ENCODE measurements around the gene USP47. TPM values are rescaled to one million over a fixed set of nuclear protein-coding genes. Genes with fewer than 3 reads are reported as not detected.
A peak's percentile ranks its signal among the peaks of the same experiment; 100 is the strongest.

The USP47 gene
- polyA plus RNA-seq, 1 donor from 2014 or later, result 34.5 TPM

DNA sequence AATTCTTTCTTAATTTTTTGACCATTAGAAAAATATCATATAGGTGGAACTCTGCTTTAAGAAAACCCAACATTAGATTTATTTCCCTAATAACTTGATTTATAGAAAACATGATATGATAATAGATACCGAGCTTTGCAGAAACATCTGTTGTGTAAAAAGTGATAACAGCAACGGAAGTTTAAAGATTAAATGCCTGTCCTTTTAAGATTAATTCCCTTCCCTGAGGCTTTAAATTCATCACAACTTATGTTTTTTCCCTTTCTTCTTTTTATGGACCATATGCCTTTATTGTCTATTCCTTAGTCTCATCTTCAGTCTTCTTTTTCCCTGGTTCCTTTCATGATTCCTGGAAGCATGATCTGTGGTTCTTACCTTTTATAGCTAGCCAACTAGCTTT, 1.9 kb downstream of the USP47 start:
- no peak overlapping the region for H3K27ac Mint-ChIP-seq
- peaks cover 12 to 34% (median 18%) of the 10 kb centered on the region in 3 donors for H3K4me1 Mint-ChIP-seq

DNA sequence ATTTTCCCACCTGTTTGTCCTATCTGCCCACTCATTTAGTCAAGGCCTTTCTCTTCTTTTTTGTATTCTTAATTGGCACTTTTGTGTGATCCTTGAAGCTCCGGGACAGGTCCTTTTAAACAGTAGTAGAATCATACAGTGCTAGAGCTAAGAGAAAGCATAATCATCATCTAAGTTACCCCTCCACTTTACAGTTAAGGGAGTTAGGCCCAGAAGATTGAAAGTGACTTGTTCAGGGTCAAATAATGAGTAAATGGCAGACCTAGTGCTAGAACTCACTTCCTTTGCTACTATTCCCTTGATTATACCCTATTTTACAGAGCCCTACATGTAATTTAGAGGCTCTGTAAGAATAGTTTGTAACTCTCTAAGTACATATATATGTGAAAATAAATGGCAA, 2.5 kb downstream of the USP47 start:
- Mint-ChIP-seq H3K9me3 (no peaks in the 10 kb centered on the region), H3K36me3 (no peaks in the 10 kb centered on the region), H3K27ac (no peak overlapping the region), H3K27me3 (no peaks in the 10 kb centered on the region), H3K4me3 (peak overlapping the region in 1 of 4 donors; percentile 61), H3K4me1 (peaks cover 17 to 40% (median 20%) of the 10 kb centered on the region in 3 donors)

More for the DNA sequence above, 1.9 kb downstream of the USP47 start:
- Mint-ChIP-seq H3K36me3 (no peaks in the 10 kb centered on the region), H3K4me3 (no peak overlapping the region), H3K27me3 (no peaks in the 10 kb centered on the region), H3K9me3 (no peaks in the 10 kb centered on the region)

DNA sequence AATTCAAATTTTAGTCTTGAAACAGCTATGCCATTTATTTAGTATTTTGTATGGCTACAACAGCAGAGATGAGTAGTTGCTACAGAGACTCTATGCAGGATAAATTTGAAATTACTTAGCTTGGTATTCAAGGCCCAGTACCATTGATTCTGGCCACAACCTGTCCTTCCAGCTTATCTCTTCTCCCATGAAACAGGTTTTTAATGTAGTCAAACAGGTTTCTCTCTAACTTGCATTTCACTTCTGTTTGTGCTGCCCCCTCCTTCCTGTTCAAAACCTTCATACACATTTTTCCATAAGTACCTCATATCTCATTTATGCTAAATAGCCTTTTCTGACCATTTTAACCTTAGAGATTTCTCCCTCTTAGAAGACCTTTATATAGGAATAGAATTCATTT, 3.3 kb downstream of the USP47 start:
- Mint-ChIP-seq H3K9me3 (no peaks in the 10 kb centered on the region), H3K4me1 (peaks cover 23 to 48% (median 27%) of the 10 kb centered on the region in 3 donors), H3K27me3 (no peaks in the 10 kb centered on the region), H3K36me3 (no peaks in the 10 kb centered on the region), H3K27ac (peak overlapping the region in 2 of 3 donors; percentile 32 to 59), H3K4me3 (peak overlapping the region in 3 of 4 donors; percentile 61 to 80 (median 73))

GRCh38 chr11:11845551-11845950, 3.8 kb downstream of the USP47 start:
- Mint-ChIP-seq H3K27me3 (no peaks in the 10 kb centered on the region), H3K27ac (peak overlapping the region; percentile 2 to 59 (median 32)), H3K4me3 (peak overlapping the region in 3 of 4 donors; percentile 24 to 80 (median 73)), H3K9me3 (no peaks in the 10 kb centered on the region), H3K4me1 (peaks cover 23 to 50% (median 28%) of the 10 kb centered on the region in 3 donors), H3K36me3 (no peaks in the 10 kb centered on the region)

GRCh38 chr11:11847082-11847481, 5.3 kb downstream of the USP47 start:
- Mint-ChIP-seq H3K27me3 (no peaks in the 10 kb centered on the region), H3K27ac (peak overlapping the region in 1 of 3 donors; percentile 63), H3K4me3 (peak overlapping the region in 1 of 4 donors; percentile 28), H3K9me3 (no peaks in the 10 kb centered on the region), H3K4me1 (peaks cover 20 to 55% (median 34%) of the 10 kb centered on the region in 3 donors), H3K36me3 (no peaks in the 10 kb centered on the region)

DNA sequence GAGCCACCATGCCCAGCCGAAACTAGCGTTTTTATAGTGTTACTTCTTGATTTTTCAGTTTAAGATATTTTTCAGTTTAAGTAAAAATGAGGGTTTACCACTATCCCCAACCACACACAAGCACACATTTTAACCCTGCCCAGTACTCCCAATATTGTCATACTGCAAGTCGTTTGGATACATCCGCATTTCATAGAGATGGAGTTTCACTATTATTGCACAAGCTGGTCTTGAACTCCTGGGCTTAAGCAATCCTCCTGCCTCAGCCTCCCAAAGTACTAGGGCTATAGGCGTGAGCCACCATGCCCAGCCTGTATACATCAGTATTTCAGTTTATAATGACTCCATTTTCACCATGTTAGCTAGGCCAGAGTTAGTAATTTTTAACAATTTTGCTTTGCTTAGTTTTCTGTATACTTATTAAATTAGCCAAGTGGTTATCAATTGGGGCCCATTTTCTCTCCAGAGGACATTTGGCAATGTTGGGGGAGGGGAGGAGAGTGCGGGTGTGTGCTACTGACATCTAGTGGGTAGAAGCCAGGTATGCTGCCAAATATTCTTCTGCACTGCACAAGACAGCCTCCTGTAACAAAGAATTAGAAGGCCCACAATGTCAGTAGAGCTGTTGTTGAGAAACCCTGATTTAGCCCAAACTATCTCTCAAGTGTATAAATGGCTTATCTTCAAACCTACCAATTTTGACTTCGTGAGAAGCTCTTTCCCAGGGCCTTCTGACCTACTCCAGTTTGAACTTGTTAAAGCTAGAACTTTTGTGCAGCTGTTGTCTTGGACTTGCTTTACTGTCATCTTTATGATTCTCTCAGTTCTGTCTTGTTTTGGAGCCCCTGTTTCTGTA, 7.3 kb downstream of the USP47 start:
- Mint-ChIP-seq H3K27ac (peak overlapping the region in 1 of 3 donors; percentile 15), H3K4me1 (peaks cover 33 to 68% (median 45%) of the 10 kb centered on the region in 3 donors), H3K27me3 (no peaks in the 10 kb centered on the region), H3K36me3 (no peaks in the 10 kb centered on the region), H3K4me3 (peak overlapping the region in 2 of 4 donors; percentile 17 to 39), H3K9me3 (no peaks in the 10 kb centered on the region)

- Mint-ChIP-seq H3K27me3 (no peaks in the 10 kb centered on the region), H3K27ac (no peak overlapping the region), H3K4me3 (no peak overlapping the region), H3K36me3 (peaks cover under 1% of the 10 kb centered on the region), H3K4me1 (peaks cover 40 to 57% (median 44%) of the 10 kb centered on the region in 3 donors), H3K9me3 (no peaks in the 10 kb centered on the region)
These were observed 8.9 kb downstream of the USP47 start for GRCh38 chr11:11850668-11851067.

DNA sequence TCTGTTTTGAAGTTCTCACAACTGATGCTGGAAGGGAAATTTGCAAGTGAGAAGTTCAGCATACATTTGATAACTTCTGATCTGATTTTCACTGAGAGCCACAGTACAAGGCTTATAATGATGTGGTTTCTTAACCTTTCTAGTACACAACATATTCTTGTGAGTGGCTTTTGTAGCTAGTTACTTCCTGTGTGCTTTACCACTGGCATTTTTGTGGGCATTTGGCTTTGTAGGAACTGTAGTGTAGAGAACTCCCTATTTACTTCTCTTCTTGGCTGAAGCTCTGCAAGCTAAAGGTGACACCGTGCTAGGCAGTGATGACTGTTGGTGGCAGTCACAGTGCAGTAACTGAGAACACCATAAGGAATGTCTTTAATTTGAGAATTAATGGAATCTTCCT, 14.9 kb downstream of the USP47 start:
- Mint-ChIP-seq H3K4me1 (peaks cover 38 to 53% (median 45%) of the 10 kb centered on the region in 3 donors), H3K27me3 (no peaks in the 10 kb centered on the region), H3K27ac (peak overlapping the region in 1 of 3 donors; percentile 78), H3K4me3 (peak overlapping the region in 2 of 4 donors; percentile 55 to 67), H3K9me3 (no peaks in the 10 kb centered on the region), H3K36me3 (peaks cover 4% of the 10 kb centered on the region)

- no peaks in the 10 kb centered on the region for H3K9me3 Mint-ChIP-seq
- H3K4me3 Mint-ChIP-seq, result no peak overlapping the region
- peaks cover 4% of the 10 kb centered on the region for H3K36me3 Mint-ChIP-seq
- peak overlapping the region in 1 of 3 donors; percentile 64 for H3K27ac Mint-ChIP-seq
- H3K27me3 Mint-ChIP-seq, result no peaks in the 10 kb centered on the region
- peaks cover 37 to 47% (median 38%) of the 10 kb centered on the region in 3 donors for H3K4me1 Mint-ChIP-seq
These were observed 16.0 kb downstream of the USP47 start for GRCh38 chr11:11857769-11858168.

GRCh38 chr11:11858676-11859075, 16.9 kb downstream of the USP47 start:
- H3K36me3 Mint-ChIP-seq, result peaks cover 4% of the 10 kb centered on the region
- no peaks in the 10 kb centered on the region for H3K27me3 Mint-ChIP-seq
- peak overlapping the region in 2 of 3 donors; percentile 5 to 24 for H3K27ac Mint-ChIP-seq
- H3K4me1 Mint-ChIP-seq, result peaks cover 32 to 41% (median 33%) of the 10 kb centered on the region in 3 donors
- H3K4me3 Mint-ChIP-seq, result peak overlapping the region in 1 of 4 donors; percentile 18
- no peaks in the 10 kb centered on the region for H3K9me3 Mint-ChIP-seq

GRCh38 chr11:11860103-11860979, 18.6 kb downstream of the USP47 start:
- Mint-ChIP-seq H3K27ac (no peak overlapping the region), H3K36me3 (peaks cover 4% of the 10 kb centered on the region), H3K9me3 (no peaks in the 10 kb centered on the region), H3K4me3 (no peak overlapping the region), H3K4me1 (peaks cover 42 to 48% (median 43%) of the 10 kb centered on the region in 3 donors), H3K27me3 (no peaks in the 10 kb centered on the region)

DNA sequence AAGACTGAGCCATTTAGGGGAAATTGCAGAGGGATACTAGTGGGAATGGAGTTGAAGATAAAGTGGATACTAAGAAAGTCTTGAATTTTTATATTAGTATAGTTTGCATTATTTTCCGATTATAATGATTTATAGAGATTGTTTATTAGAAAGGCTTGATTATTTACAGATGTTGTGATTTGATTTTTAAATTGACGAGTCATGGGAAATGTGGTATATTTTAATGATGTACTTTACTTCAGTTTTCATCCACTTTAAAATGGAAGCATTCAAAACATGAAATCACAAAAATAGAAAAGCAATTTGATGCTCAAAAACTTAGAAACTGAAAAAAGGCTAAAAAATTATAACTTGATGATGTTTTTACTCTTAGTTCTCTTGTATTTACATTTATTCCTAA, 21.2 kb downstream of the USP47 start:
- Mint-ChIP-seq H3K36me3 (peaks cover 2% of the 10 kb centered on the region), H3K9me3 (peaks cover 0 to 2% (median 0%) of the 10 kb centered on the region in 3 donors), H3K4me1 (peaks cover 41 to 48% (median 42%) of the 10 kb centered on the region in 3 donors), H3K27ac (no peak overlapping the region), H3K4me3 (peak overlapping the region in 1 of 4 donors; percentile 58), H3K27me3 (no peaks in the 10 kb centered on the region)

DNA sequence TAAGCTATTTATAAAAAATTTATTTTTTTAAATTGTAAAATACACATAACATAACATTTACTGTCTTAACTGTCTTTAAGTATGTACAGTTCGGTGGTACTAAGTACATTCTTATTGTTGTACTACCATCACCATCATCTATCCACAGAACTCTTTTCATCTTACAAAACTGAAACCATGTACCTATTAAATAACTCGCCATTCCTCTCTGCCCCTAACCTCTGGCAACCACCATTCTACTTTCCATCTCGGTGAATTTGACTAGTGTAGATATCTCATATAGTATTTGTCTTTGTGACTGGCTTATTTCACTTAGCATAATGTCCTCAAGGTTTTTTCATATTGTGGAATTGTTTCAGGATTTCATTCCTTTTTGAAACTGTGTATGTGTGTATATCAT, 22.6 kb downstream of the USP47 start:
- H3K27ac Mint-ChIP-seq, result no peak overlapping the region
- peaks cover 0 to 2% (median 0%) of the 10 kb centered on the region in 3 donors for H3K9me3 Mint-ChIP-seq
- H3K4me1 Mint-ChIP-seq, result peaks cover 34 to 48% (median 43%) of the 10 kb centered on the region in 3 donors
- H3K4me3 Mint-ChIP-seq, result peak overlapping the region in 1 of 4 donors; percentile 38
- peaks cover 2% of the 10 kb centered on the region for H3K36me3 Mint-ChIP-seq
- no peaks in the 10 kb centered on the region for H3K27me3 Mint-ChIP-seq

- peaks cover 2% of the 10 kb centered on the region for H3K36me3 Mint-ChIP-seq
- peak overlapping the region in 1 of 4 donors; percentile 1 for H3K4me3 Mint-ChIP-seq
- H3K9me3 Mint-ChIP-seq, result peaks cover 0 to 2% (median 0%) of the 10 kb centered on the region in 3 donors
- H3K27me3 Mint-ChIP-seq, result no peaks in the 10 kb centered on the region
- H3K27ac Mint-ChIP-seq, result no peak overlapping the region
- peaks cover 34 to 51% (median 45%) of the 10 kb centered on the region in 3 donors for H3K4me1 Mint-ChIP-seq
These were observed 23.0 kb downstream of the USP47 start for GRCh38 chr11:11864803-11865202.

DNA sequence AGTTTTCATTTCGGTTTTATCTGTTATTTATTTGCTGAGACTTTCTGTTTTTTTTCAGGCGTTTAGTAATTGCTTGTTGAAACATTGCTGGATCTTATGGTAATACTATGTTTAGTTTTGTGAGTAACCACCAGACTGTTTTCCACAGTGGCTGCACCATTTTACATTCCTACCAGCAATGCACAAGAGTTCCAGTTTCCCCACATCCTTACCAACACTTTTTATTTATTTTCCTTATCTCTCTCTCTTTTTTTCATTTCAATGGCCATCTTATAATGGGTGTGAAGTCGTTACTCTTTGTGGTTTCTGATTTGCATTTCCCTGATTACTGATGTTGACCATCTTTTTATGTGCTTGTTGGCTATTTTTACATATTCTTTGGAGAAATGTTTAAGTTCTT, 23.7 kb downstream of the USP47 start:
- H3K27ac Mint-ChIP-seq, result no peak overlapping the region
- peaks cover 2% of the 10 kb centered on the region for H3K36me3 Mint-ChIP-seq
- no peaks in the 10 kb centered on the region for H3K27me3 Mint-ChIP-seq
- peak overlapping the region in 1 of 4 donors; percentile 19 for H3K4me3 Mint-ChIP-seq
- H3K9me3 Mint-ChIP-seq, result peaks cover 0 to 2% (median 0%) of the 10 kb centered on the region in 3 donors
- peaks cover 37 to 57% (median 48%) of the 10 kb centered on the region in 3 donors for H3K4me1 Mint-ChIP-seq
